OCI-LY1 (cell line): ENCODE data around the gene TLE7.

ENCODE experiments used
- EZH2 ChIP-seq: fragments of 200-600 bp; sonication (generic), shearing (Covaris generic); IDR thresholded peaks from 2 replicates; pipeline ENCODE4 v1.8.0; 2017; ENCODE audit warnings: borderline replicate concordance, mixed run types, mild to moderate bottlenecking, antibody characterized with exemption, low read length, moderate library complexity, mixed read lengths
- TF ChIP-seq, protein P1 (sequence below): fragments of 200-600 bp; sonication (generic), shearing (Covaris generic); IDR thresholded peaks from 2 replicates; pipeline ENCODE4 v1.5.1; 2017; ENCODE audit warnings: mild to moderate bottlenecking, antibody characterized with exemption, low read length, moderate library complexity, mixed read lengths

DNA sequence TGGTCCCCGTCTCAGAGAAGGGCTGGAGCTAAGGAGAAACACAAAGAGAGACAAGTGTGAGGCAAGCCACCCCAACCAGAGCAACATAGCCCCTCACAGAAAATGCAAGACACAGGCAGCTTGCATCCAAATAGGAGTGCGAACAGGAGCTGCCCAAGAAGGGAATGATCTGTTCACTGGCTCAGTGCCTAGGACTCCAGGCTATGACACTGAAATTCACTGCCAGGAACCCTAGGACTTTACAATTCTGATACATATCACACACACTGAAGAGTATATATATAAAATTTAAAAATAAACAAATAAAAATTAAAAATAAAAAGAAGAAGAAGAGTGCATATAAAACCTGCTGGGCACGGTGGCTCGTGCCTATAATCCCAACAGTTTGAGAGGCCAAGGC is 14.9 kb upstream of the TLE7 start:
- TF ChIP-seq, protein P1, sequence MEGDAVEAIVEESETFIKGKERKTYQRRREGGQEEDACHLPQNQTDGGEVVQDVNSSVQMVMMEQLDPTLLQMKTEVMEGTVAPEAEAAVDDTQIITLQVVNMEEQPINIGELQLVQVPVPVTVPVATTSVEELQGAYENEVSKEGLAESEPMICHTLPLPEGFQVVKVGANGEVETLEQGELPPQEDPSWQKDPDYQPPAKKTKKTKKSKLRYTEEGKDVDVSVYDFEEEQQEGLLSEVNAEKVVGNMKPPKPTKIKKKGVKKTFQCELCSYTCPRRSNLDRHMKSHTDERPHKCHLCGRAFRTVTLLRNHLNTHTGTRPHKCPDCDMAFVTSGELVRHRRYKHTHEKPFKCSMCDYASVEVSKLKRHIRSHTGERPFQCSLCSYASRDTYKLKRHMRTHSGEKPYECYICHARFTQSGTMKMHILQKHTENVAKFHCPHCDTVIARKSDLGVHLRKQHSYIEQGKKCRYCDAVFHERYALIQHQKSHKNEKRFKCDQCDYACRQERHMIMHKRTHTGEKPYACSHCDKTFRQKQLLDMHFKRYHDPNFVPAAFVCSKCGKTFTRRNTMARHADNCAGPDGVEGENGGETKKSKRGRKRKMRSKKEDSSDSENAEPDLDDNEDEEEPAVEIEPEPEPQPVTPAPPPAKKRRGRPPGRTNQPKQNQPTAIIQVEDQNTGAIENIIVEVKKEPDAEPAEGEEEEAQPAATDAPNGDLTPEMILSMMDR, result no peak
- TF ChIP-seq EZH2, result no peak
